ENCODE data around the gene CNIH3.
"Not testable (repeated sequence)": the region's sequence is repeated elsewhere in the genome, so short reads cannot be mapped to it uniquely, and the experiment has no call there.

The CNIH3 gene

GRCh38 chr1:224615861-224616755 lies at the start of gene CNIH3:
CNIH3 (plus strand) TSS chr1:224616317; CDS start chr1:224617175, 858 bp downstream.
- Histone ChIP-seq H3K79me2 (ENCODE audit: control insufficient read depth, low read length) (no peaks in the 10 kb centered on the region), H3K27me3 (ENCODE audit: control insufficient read depth, low read length) (peaks cover 9% of the 10 kb centered on the region), H3K9me3 (ENCODE audit: control insufficient read depth, insufficient read depth, low read length) (no peaks in the 10 kb centered on the region), H3F3A (ENCODE audit: control insufficient read depth, insufficient read depth) (no peaks in the 10 kb centered on the region), H3K4me3 (ENCODE audit: low read length) (no peak within 1 kb of the TSS), H4K20me1 (ENCODE audit: control insufficient read depth, insufficient read depth, low read depth, low read length) (no peaks in the 10 kb centered on the region), H3K27ac (ENCODE audit: low read depth, low read length) (no peak within 1 kb of the TSS), H3K36me3 (ENCODE audit: control insufficient read depth, low read length) (no peaks in the 10 kb centered on the region), H3K4me1 (ENCODE audit: control insufficient read depth, low read length) (no peaks in the 10 kb centered on the region), H3K4me2 (ENCODE audit: low read length) (no peak within 1 kb of the TSS), H3K9me2 (replicated peaks; ENCODE audit: control insufficient read depth, low read length) (no peaks in the 10 kb centered on the region)
- no peak for TF ChIP-seq EZH2phosphoT487 (IDR thresholded peaks at IDR 0.05; ENCODE audit: borderline replicate concordance, low read length)
- TF ChIP-seq, protein P1, sequence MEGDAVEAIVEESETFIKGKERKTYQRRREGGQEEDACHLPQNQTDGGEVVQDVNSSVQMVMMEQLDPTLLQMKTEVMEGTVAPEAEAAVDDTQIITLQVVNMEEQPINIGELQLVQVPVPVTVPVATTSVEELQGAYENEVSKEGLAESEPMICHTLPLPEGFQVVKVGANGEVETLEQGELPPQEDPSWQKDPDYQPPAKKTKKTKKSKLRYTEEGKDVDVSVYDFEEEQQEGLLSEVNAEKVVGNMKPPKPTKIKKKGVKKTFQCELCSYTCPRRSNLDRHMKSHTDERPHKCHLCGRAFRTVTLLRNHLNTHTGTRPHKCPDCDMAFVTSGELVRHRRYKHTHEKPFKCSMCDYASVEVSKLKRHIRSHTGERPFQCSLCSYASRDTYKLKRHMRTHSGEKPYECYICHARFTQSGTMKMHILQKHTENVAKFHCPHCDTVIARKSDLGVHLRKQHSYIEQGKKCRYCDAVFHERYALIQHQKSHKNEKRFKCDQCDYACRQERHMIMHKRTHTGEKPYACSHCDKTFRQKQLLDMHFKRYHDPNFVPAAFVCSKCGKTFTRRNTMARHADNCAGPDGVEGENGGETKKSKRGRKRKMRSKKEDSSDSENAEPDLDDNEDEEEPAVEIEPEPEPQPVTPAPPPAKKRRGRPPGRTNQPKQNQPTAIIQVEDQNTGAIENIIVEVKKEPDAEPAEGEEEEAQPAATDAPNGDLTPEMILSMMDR (IDR thresholded peaks at IDR 0.05; ENCODE audit: low read depth, low read length, poor library complexity, severe bottlenecking), result no peak

GRCh38 chr1:224566492-224566891 lies 49.6 kb upstream of the CNIH3 start:
- not testable (repeated sequence) for H3K79me2 ChIP-seq (ENCODE audit: control insufficient read depth, low read length); H3K4me3 ChIP-seq (ENCODE audit: low read length); H3K4me1 ChIP-seq (ENCODE audit: control insufficient read depth, low read length); H3K27ac ChIP-seq (ENCODE audit: low read depth, low read length); H3K27me3 ChIP-seq (ENCODE audit: control insufficient read depth, low read length); H3K36me3 ChIP-seq (ENCODE audit: control insufficient read depth, low read length); H3K9me3 ChIP-seq (ENCODE audit: control insufficient read depth, insufficient read depth, low read length); H3K4me2 ChIP-seq (ENCODE audit: low read length); H4K20me1 ChIP-seq (ENCODE audit: control insufficient read depth, insufficient read depth, low read depth, low read length); H3K9me2 ChIP-seq (replicated peaks; ENCODE audit: control insufficient read depth, low read length); H3F3A ChIP-seq (ENCODE audit: control insufficient read depth, insufficient read depth)

- Histone ChIP-seq H3K79me2 (ENCODE audit: control insufficient read depth, low read length) (no peaks in the 10 kb centered on the region), H3K36me3 (ENCODE audit: control insufficient read depth, low read length) (no peaks in the 10 kb centered on the region), H4K20me1 (ENCODE audit: control insufficient read depth, insufficient read depth, low read depth, low read length) (no peaks in the 10 kb centered on the region), H3K27me3 (ENCODE audit: control insufficient read depth, low read length) (no peaks in the 10 kb centered on the region), H3K27ac (ENCODE audit: low read depth, low read length) (no peak overlapping the region), H3K4me2 (ENCODE audit: low read length) (no peak overlapping the region), H3F3A (ENCODE audit: control insufficient read depth, insufficient read depth) (no peaks in the 10 kb centered on the region), H3K9me3 (ENCODE audit: control insufficient read depth, insufficient read depth, low read length) (no peaks in the 10 kb centered on the region), H3K4me1 (ENCODE audit: control insufficient read depth, low read length) (no peaks in the 10 kb centered on the region), H3K4me3 (ENCODE audit: low read length) (no peak overlapping the region), H3K9me2 (replicated peaks; ENCODE audit: control insufficient read depth, low read length) (no peaks in the 10 kb centered on the region)
- TF ChIP-seq EZH2phosphoT487 (IDR thresholded peaks at IDR 0.05; ENCODE audit: borderline replicate concordance, low read length), result no peak
- TF ChIP-seq, protein P1 (IDR thresholded peaks at IDR 0.05; ENCODE audit: low read depth, low read length, poor library complexity, severe bottlenecking), result no peak
These were observed 46.8 kb upstream of the CNIH3 start for GRCh38 chr1:224569276-224569675.

DNA sequence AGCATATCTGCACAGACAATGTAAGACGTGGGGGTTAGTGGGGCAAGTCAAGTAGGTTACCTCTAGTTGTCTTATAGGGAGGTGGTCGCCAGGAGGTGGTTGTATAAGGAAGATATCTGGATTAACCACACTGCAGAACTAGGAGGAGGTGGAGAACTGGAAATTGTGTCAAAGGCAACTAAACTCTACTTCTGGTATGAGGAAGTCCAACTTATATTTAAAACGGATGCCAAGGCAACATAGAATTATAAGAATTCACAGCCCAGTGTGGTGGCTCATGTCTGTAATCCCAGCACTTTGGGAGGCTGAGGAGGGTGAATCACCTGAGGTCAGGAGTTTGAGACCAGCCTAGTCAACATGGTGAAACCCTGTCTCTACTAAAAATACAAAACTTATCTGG lies 44.1 kb upstream of the CNIH3 start:
- not testable (repeated sequence) for H3F3A ChIP-seq (ENCODE audit: control insufficient read depth, insufficient read depth); H3K79me2 ChIP-seq (ENCODE audit: control insufficient read depth, low read length); H3K4me1 ChIP-seq (ENCODE audit: control insufficient read depth, low read length); H4K20me1 ChIP-seq (ENCODE audit: control insufficient read depth, insufficient read depth, low read depth, low read length); H3K36me3 ChIP-seq (ENCODE audit: control insufficient read depth, low read length); H3K9me2 ChIP-seq (replicated peaks; ENCODE audit: control insufficient read depth, low read length); H3K4me2 ChIP-seq (ENCODE audit: low read length); H3K9me3 ChIP-seq (ENCODE audit: control insufficient read depth, insufficient read depth, low read length); H3K27me3 ChIP-seq (ENCODE audit: control insufficient read depth, low read length); H3K4me3 ChIP-seq (ENCODE audit: low read length); H3K27ac ChIP-seq (ENCODE audit: low read depth, low read length)
